GM12878 (cell line): ENCODE measurements around the gene OPRL1. TPM values are rescaled to one million over a fixed set of nuclear protein-coding genes. Genes with fewer than 3 reads are reported as not detected.

Experiments used
- ATAC-seq: fragments of 200-7000 bp; cut with Tn5 transposase; 3 replicates; pipeline ENCODE4 v1.9.1; 2020; ENCODE audit warnings: mild to moderate bottlenecking, moderate library complexity
- BruUV-seq: library from RNA; stranded (reverse); fragments of 400-500 nt; replicated peaks from 2 replicates; lab custom pipeline; 2021; lab: Mats Ljungman, UMichigan
- CTCF ChIA-PET: fragments of 300-600 bp; sonication (Branson Sonifier 250); formaldehyde crosslinking; extraction: SDS; loops from one replicate; lab custom pipeline; 2021; ENCODE audit warnings: inconsistent platforms; lab: Yijun Ruan, JAX
- POLR2A ChIA-PET: fragments of 350-600 bp; formaldehyde crosslinking; extraction: SDS; loops from one replicate; lab custom pipeline; 2021; ENCODE audit warnings: inconsistent platforms; lab: Charles Lee
- RAD21 ChIA-PET: fragments of 300-600 bp; sonication (Branson Sonifier 250); formaldehyde crosslinking; loops from one replicate; lab custom pipeline; 2023; ENCODE audit warnings: antibody characterized with exemption; ENCODE audit not compliant: unreplicated experiment; lab: Charles Lee
- SMC1A ChIA-PET: fragments of 300-600 bp; sonication (Branson Sonifier 250); formaldehyde crosslinking; loops from one replicate; lab custom pipeline; 2023; ENCODE audit not compliant: unreplicated experiment, uncharacterized antibody; lab: Charles Lee
- DNase-seq: peaks from one replicate; pipeline ENCODE4 v3.0.0-alpha.2; 2011; ENCODE audit warnings: low read depth, low spot score
- FAIRE-seq: peaks from 3 replicates; lab custom pipeline; 2011; peaks lifted over from hg19 to GRCh38; lab: Jason Lieb, UNC
- H2AFZ ChIP-seq: 2 replicates; pipeline ENCODE4 v1.6.0; 2011; ENCODE audit warnings: low read depth, low read length, control low read depth; ENCODE audit not compliant: control insufficient read depth
- H3K27ac ChIP-seq: 2 replicates; pipeline ENCODE4 v1.5.1; 2011; ENCODE audit warnings: control low read depth; ENCODE audit not compliant: control insufficient read depth, insufficient read depth
- H3K27me3 ChIP-seq, 2 experiments: replicated peaks in 1 of 2; 2 replicates each; pipeline versions ENCODE4 v1.6.0 to v1.6.1; 2011; ENCODE audit warnings: low read length in 1 of 2; ENCODE audit not compliant: control insufficient read depth in 2 of 2, insufficient read depth in 2 of 2
- H3K36me3 ChIP-seq, 2 experiments: 2 replicates each; pipeline ENCODE4 v1.5.1; 2011; ENCODE audit warnings: low read length in 1 of 2; ENCODE audit not compliant: control insufficient read depth in 2 of 2, insufficient read depth in 2 of 2
- H3K4me1 ChIP-seq: 2 replicates; pipeline ENCODE4 v1.6.1; 2011; ENCODE audit warnings: mild to moderate bottlenecking, low read length, moderate library complexity, mixed read lengths; ENCODE audit not compliant: control insufficient read depth, insufficient read depth
- H3K4me2 ChIP-seq: 2 replicates; pipeline ENCODE4 v1.6.0; 2011; ENCODE audit warnings: control low read depth; ENCODE audit not compliant: control insufficient read depth, insufficient read depth
- H3K4me3 ChIP-seq: fragments of 200-600 bp; sonication (generic); 2 replicates; pipeline ENCODE4 v1.5.1; 2016
- H3K79me2 ChIP-seq: 2 replicates; pipeline ENCODE4 v1.6.0; 2011; ENCODE audit warnings: low read length; ENCODE audit not compliant: control insufficient read depth, insufficient read depth
- H3K9ac ChIP-seq: 2 replicates; pipeline ENCODE4 v1.8.0; 2011; ENCODE audit warnings: low read length, control low read depth, mixed read lengths; ENCODE audit not compliant: control insufficient read depth, insufficient read depth
- H3K9me3 ChIP-seq: replicated peaks from 3 replicates; pipeline ENCODE4 v1.5.1; 2011; ENCODE audit warnings: mild to moderate bottlenecking, low read length; ENCODE audit not compliant: control insufficient read depth, insufficient read depth
- H4K20me1 ChIP-seq: 2 replicates; pipeline ENCODE4 v1.6.0; 2011; ENCODE audit not compliant: control insufficient read depth, insufficient read depth
- BCL11A ChIP-seq: IDR thresholded peaks from 2 replicates; pipeline ENCODE4 v1.6.1; 2011; ENCODE audit warnings: low read depth, low read length
- BHLHE40 ChIP-seq, 2 experiments: fragments of 450-650 bp in 1 of 2; IDR thresholded peaks; 2 replicates each; pipeline ENCODE4 v1.6.1; 2011 to 2017; ENCODE audit warnings: low read depth in 2 of 2, borderline replicate concordance in 1 of 2, improper control_type of control experiment in 1 of 2, low read length in 1 of 2, mild to moderate bottlenecking in 1 of 2
- EZH2 ChIP-seq: IDR thresholded peaks from 2 replicates; pipeline ENCODE4 v1.6.1; 2012; ENCODE audit warnings: low read depth, mild to moderate bottlenecking, control low read depth, inconsistent platforms, low read length, borderline replicate concordance; ENCODE audit not compliant: control insufficient read depth
- GATAD2B ChIP-seq: fragments of 450-650 bp; conservative IDR thresholded peaks from 2 replicates; pipeline ENCODE4 v1.6.1; 2017; ENCODE audit warnings: low read depth, mild to moderate bottlenecking, moderate library complexity
- HSF1 ChIP-seq: fragments of 150-350 bp; IDR thresholded peaks from 2 replicates; pipeline ENCODE4 v1.6.1; 2014; ENCODE audit warnings: mild to moderate bottlenecking, low read depth, low read length
- IKZF1 ChIP-seq: fragments of 450-650 bp; conservative IDR thresholded peaks from 2 replicates; pipeline ENCODE4 v1.6.1; 2017; ENCODE audit warnings: antibody characterized with exemption, mild to moderate bottlenecking
- KAT2A ChIP-seq: conservative IDR thresholded peaks from 2 replicates; pipeline ENCODE4 v1.6.1; 2011; ENCODE audit warnings: low read depth, low read length; ENCODE audit not compliant: control insufficient read depth
- MEF2B ChIP-seq: fragments of 450-650 bp; IDR thresholded peaks from 2 replicates; pipeline ENCODE4 v1.6.1; 2018; ENCODE audit warnings: mild to moderate bottlenecking, moderate library complexity; ENCODE audit not compliant: partially characterized antibody, poor library complexity, severe bottlenecking
- MTA2 ChIP-seq: fragments of 450-650 bp; IDR thresholded peaks from 2 replicates; pipeline ENCODE4 v1.6.1; 2016; ENCODE audit warnings: low read depth, mild to moderate bottlenecking, moderate library complexity
- NR2C1 ChIP-seq: fragments of 450-650 bp; IDR thresholded peaks from 2 replicates; pipeline ENCODE4 v1.6.1; 2017; ENCODE audit warnings: antibody characterized with exemption, mild to moderate bottlenecking, moderate library complexity
- SRF ChIP-seq, 2 experiments: IDR thresholded peaks; 2 replicates each; pipeline ENCODE4 v1.6.1; 2011; ENCODE audit warnings: low read depth in 2 of 2, low read length in 2 of 2, mild to moderate bottlenecking in 1 of 2, moderate library complexity in 1 of 2
- ZNF687 ChIP-seq: fragments of 450-650 bp; IDR thresholded peaks from 2 replicates; pipeline ENCODE4 v1.6.1; 2017; ENCODE audit warnings: mild to moderate bottlenecking, moderate library complexity
- WGBS: methylation state at CpG from one replicate; pipeline ENCODE4 v1.1.6; 2016; ENCODE audit warnings: low lambda C conversion rate; ENCODE audit not compliant: insufficient replicate concordance, insufficient coverage; ENCODE audit errors: missing lambda C conversion rate; 5-methylcytosine and 5-hydroxymethylcytosine counted together
- in situ Hi-C: fragments of 300-500 bp; cut with MboI; formaldehyde crosslinking; loops from 9 replicates; pipeline ENCODE4 v1.14.3; 2018; ENCODE audit warnings: mixed read lengths
- intact Hi-C: fragments of 100-400 bp; cut with micrococcal nuclease; formaldehyde crosslinking; loops from one replicate; pipeline ENCODE4 v1.14.2; 2022; ENCODE audit not compliant: unreplicated experiment
- polyA plus RNA-seq, 11 experiments: library from polyadenylated mRNA; depleted of rRNA in 4 of 11; unstranded in 6 of 11; stranded (reverse) in 5 of 11; fragments of >200 nt; fragmentation: Nextera tagmentation in 4 of 11; fragmentation: Illumina TruSeq in 1 of 11; extraction: Ambion mirVana in 4 of 11; extraction: Trizol in 1 of 11; gene quantifications; 1 replicate in 1 of 11; 2 replicates in 10 of 11; pipeline versions ENCODE4 v1.2.1 to v1.2.3, GENCODE V29; 2011 to 2016; ENCODE audit warnings: inconsistent platforms in 2 of 11, missing spikeins in 2 of 11, low read depth in 1 of 11
- total RNA-seq, 4 experiments: library from RNA; depleted of rRNA in 3 of 4; stranded (reverse); fragments of >200 nt in 3 of 4; fragmentation: Illumina TruSeq in 1 of 4; extraction: Trizol in 1 of 4; gene quantifications; 2 replicates each; pipeline versions ENCODE4 v1.2.1 to v1.2.3, GENCODE V29; 2013 to 2021
- TF ChIP-seq, protein P1 (sequence below): fragments of 450-650 bp; IDR thresholded peaks from 2 replicates; pipeline ENCODE4 v1.6.1; 2016; ENCODE audit warnings: mild to moderate bottlenecking, moderate library complexity, borderline replicate concordance

Gene OPRL1
- total and polyA plus RNA-seq, 10 of the 15 experiments (the other 5 are each of a cell fraction or from before 2014, with no cell fraction given): 0.04 to 0.41 (median 0.24) TPM; not detected in 1

GRCh38 chr20:64049878-64050260 lies 30.0 kb upstream of the OPRL1 start:
- Histone ChIP-seq H3K4me1 (peaks cover 9% of the 10 kb centered on the region), H3K79me2 (no peaks in the 10 kb centered on the region), H3K27ac (no peak overlapping the region), H3K9ac (no peak overlapping the region), H3K4me2 (peak overlapping the region; percentile 42), H2AFZ (no peak overlapping the region), H3K9me3 (no peaks in the 10 kb centered on the region), H4K20me1 (no peaks in the 10 kb centered on the region), H3K36me3 (no peaks in the 10 kb centered on the region), H3K4me3 (no peak overlapping the region), H3K27me3 (peaks cover 4 to 14% of the 10 kb centered on the region in 2 experiments; a peak in 3 of 4 replicates)
- in situ Hi-C loops (no loop called here), intact Hi-C loops (loop anchor here (10.0 kb wide), 1 partner anchor 185 kb away; the partner anchor contains the start of genes ABHD16B and TPD52L2)
- 13% methylated on average over 15 of the region's 16 CpGs for WGBS
- FAIRE-seq: no peak
- ChIA-PET RAD21 (no interaction called here), SMC1A (no interaction called here), CTCF (interaction anchor here (0.5 to 2.2 kb wide), 2 partner anchors 8 to 144 kb away, joined by 3 to 5 read pairs; no protein-coding TSS in a partner anchor), POLR2A (interaction anchor here (0.8 kb wide), 1 partner anchor 16 kb away, joined by 6 read pairs; no protein-coding TSS in a partner anchor)
- BruUV-seq: no TSS peak
- TF ChIP-seq EZH2 (no peak), ZNF687 (0 out of 2 replicates have a peak, but pooled peaks have one; percentile 22), MTA2 (0 out of 2 replicates have a peak, but pooled peaks have one; percentile 13), HSF1 (no peak), BHLHE40 (IDR thresholded peaks at IDR 0.05; ENCODE audit: borderline replicate concordance in 1 of 2, low read depth in 2 of 2, low read length in 1 of 2) (no peak), BCL11A (no peak), IKZF1 (peak; percentile 35; the same call in 1 of the 2 replicates), GATAD2B (0 out of 2 replicates have a peak, but pooled peaks have one; percentile 17), NR2C1 (no peak), MEF2B (peak; percentile 81), KAT2A (no peak), SRF (IDR thresholded peaks at IDR 0.05; ENCODE audit: low read depth in 2 of 2, low read length in 2 of 2) (no peak)
- TF ChIP-seq, protein P1, sequence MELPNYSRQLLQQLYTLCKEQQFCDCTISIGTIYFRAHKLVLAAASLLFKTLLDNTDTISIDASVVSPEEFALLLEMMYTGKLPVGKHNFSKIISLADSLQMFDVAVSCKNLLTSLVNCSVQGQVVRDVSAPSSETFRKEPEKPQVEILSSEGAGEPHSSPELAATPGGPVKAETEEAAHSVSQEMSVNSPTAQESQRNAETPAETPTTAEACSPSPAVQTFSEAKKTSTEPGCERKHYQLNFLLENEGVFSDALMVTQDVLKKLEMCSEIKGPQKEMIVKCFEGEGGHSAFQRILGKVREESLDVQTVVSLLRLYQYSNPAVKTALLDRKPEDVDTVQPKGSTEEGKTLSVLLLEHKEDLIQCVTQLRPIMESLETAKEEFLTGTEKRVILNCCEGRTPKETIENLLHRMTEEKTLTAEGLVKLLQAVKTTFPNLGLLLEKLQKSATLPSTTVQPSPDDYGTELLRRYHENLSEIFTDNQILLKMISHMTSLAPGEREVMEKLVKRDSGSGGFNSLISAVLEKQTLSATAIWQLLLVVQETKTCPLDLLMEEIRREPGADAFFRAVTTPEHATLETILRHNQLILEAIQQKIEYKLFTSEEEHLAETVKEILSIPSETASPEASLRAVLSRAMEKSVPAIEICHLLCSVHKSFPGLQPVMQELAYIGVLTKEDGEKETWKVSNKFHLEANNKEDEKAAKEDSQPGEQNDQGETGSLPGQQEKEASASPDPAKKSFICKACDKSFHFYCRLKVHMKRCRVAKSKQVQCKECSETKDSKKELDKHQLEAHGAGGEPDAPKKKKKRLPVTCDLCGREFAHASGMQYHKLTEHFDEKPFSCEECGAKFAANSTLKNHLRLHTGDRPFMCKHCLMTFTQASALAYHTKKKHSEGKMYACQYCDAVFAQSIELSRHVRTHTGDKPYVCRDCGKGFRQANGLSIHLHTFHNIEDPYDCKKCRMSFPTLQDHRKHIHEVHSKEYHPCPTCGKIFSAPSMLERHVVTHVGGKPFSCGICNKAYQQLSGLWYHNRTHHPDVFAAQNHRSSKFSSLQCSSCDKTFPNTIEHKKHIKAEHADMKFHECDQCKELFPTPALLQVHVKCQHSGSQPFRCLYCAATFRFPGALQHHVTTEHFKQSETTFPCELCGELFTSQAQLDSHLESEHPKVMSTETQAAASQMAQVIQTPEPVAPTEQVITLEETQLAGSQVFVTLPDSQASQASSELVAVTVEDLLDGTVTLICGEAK: no peak
- DNase-seq: no peak
- no peak; the same call in 2 of the 3 replicates for ATAC-seq
